HCT116 (cell line): Measurements from ENCODE around the gene DNAAF1. TPM values are rescaled to one million over a fixed set of nuclear protein-coding genes. Genes with fewer than 3 reads are reported as not detected.

Source experiments
- ATAC-seq: fragments of 200-7000 bp; cut with Tn5 transposase; 2 replicates; pipeline ENCODE4 v1.9.1; 2020; ENCODE audit warnings: mild to moderate bottlenecking, moderate library complexity
- BruUV-seq: library from RNA; stranded (reverse); fragments of 400-500 nt; replicated peaks from 2 replicates; lab custom pipeline; 2021; lab: Mats Ljungman, UMichigan
- CTCF ChIA-PET: fragments of 300-600 bp; sonication (Branson Sonifier 250); formaldehyde crosslinking; loops from one replicate; lab custom pipeline; 2021; ENCODE audit warnings: antibody characterized with exemption; lab: Charles Lee
- POLR2A ChIA-PET: fragments of 300-600, 350-600 bp; sonication (Branson Sonifier 250); formaldehyde crosslinking; loops from one replicate; lab custom pipeline; 2021; ENCODE audit warnings: antibody characterized with exemption; lab: Charles Lee
- RAD21 ChIA-PET, 2 experiments: fragments of 300-600 bp; sonication (Branson Sonifier 250); formaldehyde crosslinking; loops; one replicate each; lab custom pipeline; 2023; ENCODE audit warnings: low total read pairs in 2 of 2; ENCODE audit not compliant: uncharacterized antibody in 2 of 2, unreplicated experiment in 2 of 2, low non-redundant PET in 1 of 2; lab: Charles Lee
- DNase-seq: peaks from one replicate; pipeline ENCODE4 v3.0.0-alpha.2; 2010; ENCODE audit warnings: low read depth, low spot score
- H2AFZ ChIP-seq: fragments of 200-600 bp; shearing (Covaris generic), sonication (generic); 2 replicates; pipeline ENCODE4 v1.6.1; 2017; ENCODE audit warnings: low read depth, mixed run types, mixed read lengths, antibody characterized with exemption, low read length; ENCODE audit not compliant: poor library complexity, severe bottlenecking
- H3K27ac ChIP-seq: 2 replicates; pipeline ENCODE4 v1.5.1; 2012; ENCODE audit warnings: low read depth, low read length
- H3K27me3 ChIP-seq: fragments of 200-600 bp; sonication (generic); 2 replicates; pipeline ENCODE4 v1.6.1; 2016; ENCODE audit warnings: mixed run types, low read length, mixed read lengths; ENCODE audit not compliant: insufficient read depth
- H3K36me3 ChIP-seq, 2 experiments: fragments of 200-500 bp in 1 of 2; fragments of 200-600 bp in 1 of 2; sonication (Bioruptor generic) in 1 of 2; sonication (generic) in 1 of 2; 2 replicates each; pipeline versions ENCODE4 v1.5.1 to v1.6.1; 2014 to 2016; ENCODE audit warnings: low read length in 2 of 2, inconsistent platforms in 1 of 2, mixed read lengths in 1 of 2, mixed run types in 1 of 2; ENCODE audit not compliant: insufficient read depth in 2 of 2, control insufficient read depth in 1 of 2
- H3K4me1 ChIP-seq, 2 experiments: fragments of 200-600 bp in 1 of 2; sonication (generic) in 1 of 2; 2 replicates each; pipeline versions ENCODE4 v1.5.1 to v1.6.1; 2012 to 2017; ENCODE audit warnings: low read length in 2 of 2, inconsistent platforms in 1 of 2, mild to moderate bottlenecking in 1 of 2, mixed read lengths in 1 of 2, mixed run types in 1 of 2, moderate library complexity in 1 of 2; ENCODE audit not compliant: insufficient read depth in 2 of 2, control insufficient read depth in 1 of 2
- H3K4me2 ChIP-seq: fragments of 200-600 bp; sonication (generic); 2 replicates; pipeline ENCODE4 v1.6.1; 2017; ENCODE audit warnings: mixed run types, low read length, mixed read lengths
- H3K4me3 ChIP-seq, 2 experiments: fragments of 200-600 bp in 1 of 2; sonication (generic) in 1 of 2; replicated peaks in 1 of 2; 2 replicates each; pipeline ENCODE4 v1.5.1; 2011 to 2016; ENCODE audit warnings: low read length in 2 of 2, control low read depth in 1 of 2, low read depth in 1 of 2, mild to moderate bottlenecking in 1 of 2, mixed read lengths in 1 of 2, mixed run types in 1 of 2
- H3K79me2 ChIP-seq: fragments of 200-600 bp; sonication (generic); 2 replicates; pipeline ENCODE4 v1.6.1; 2017; ENCODE audit warnings: mild to moderate bottlenecking, mixed run types, low read length, moderate library complexity, mixed read lengths; ENCODE audit not compliant: insufficient read depth
- H3K9ac ChIP-seq: fragments of 200-600 bp; sonication (generic); 2 replicates; pipeline ENCODE4 v1.6.1; 2016; ENCODE audit warnings: low read length, mixed read lengths
- H3K9me2 ChIP-seq: fragments of 200-600 bp; sonication (generic), shearing (Covaris generic); 2 replicates; pipeline ENCODE4 v1.6.1; 2017; ENCODE audit warnings: mixed run types, mild to moderate bottlenecking, moderate library complexity; ENCODE audit not compliant: insufficient read depth
- H3K9me3 ChIP-seq, 2 experiments: fragments of 200-500 bp in 1 of 2; fragments of 200-600 bp in 1 of 2; sonication (Bioruptor generic) in 1 of 2; sonication (generic) in 1 of 2; 2 replicates each; pipeline ENCODE4 v1.6.1; 2014 to 2017; ENCODE audit warnings: low read length in 2 of 2, mixed read lengths in 2 of 2, inconsistent platforms in 1 of 2, low read depth in 1 of 2, mild to moderate bottlenecking in 1 of 2, mixed run types in 1 of 2, moderate library complexity in 1 of 2; ENCODE audit not compliant: control insufficient read depth in 1 of 2, insufficient read depth in 1 of 2
- H4K20me1 ChIP-seq: fragments of 200-600 bp; sonication (generic), shearing (Covaris generic); 2 replicates; pipeline ENCODE4 v1.6.1; 2017; ENCODE audit warnings: mixed run types, mild to moderate bottlenecking, moderate library complexity; ENCODE audit not compliant: insufficient read depth
- CTCF ChIP-seq, 3 experiments: fragments of 200-600 bp in 1 of 3; sonication (generic) in 1 of 3; IDR thresholded peaks in 2 of 3; conservative IDR thresholded peaks in 1 of 3; 2 replicates each; pipeline ENCODE4 v1.5.1; 2012 to 2017; ENCODE audit warnings: low read depth in 2 of 3, low read length in 2 of 3, antibody characterized with exemption in 1 of 3, borderline replicate concordance in 1 of 3, control low read depth in 1 of 3, mild to moderate bottlenecking in 1 of 3, mixed read lengths in 1 of 3, mixed run types in 1 of 3, moderate library complexity in 1 of 3; ENCODE audit not compliant: insufficient read depth in 1 of 3
- EGR1 ChIP-seq: IDR thresholded peaks from 2 replicates; pipeline ENCODE4 v1.6.1; 2012; ENCODE audit warnings: low read depth
- ELF1 ChIP-seq: IDR thresholded peaks from 2 replicates; pipeline ENCODE4 v1.6.1; 2012; ENCODE audit warnings: low read depth, borderline replicate concordance
- EZH2 ChIP-seq: fragments of 200-600 bp; sonication (generic); IDR thresholded peaks from 2 replicates; pipeline ENCODE4 v1.6.1; 2017; ENCODE audit warnings: antibody characterized with exemption, mixed run types
- EZH2phosphoT487 ChIP-seq: fragments of 200-600 bp; IDR thresholded peaks from 2 replicates; pipeline ENCODE4 v1.6.1; 2018; ENCODE audit warnings: antibody characterized with exemption, borderline replicate concordance
- JUND ChIP-seq: IDR thresholded peaks from 2 replicates; pipeline ENCODE4 v1.6.1; 2012
- MAX ChIP-seq: IDR thresholded peaks from 2 replicates; pipeline ENCODE4 v1.6.1; 2012
- POLR2AphosphoS5 ChIP-seq: IDR thresholded peaks from 2 replicates; pipeline ENCODE4 v1.6.1; 2011; ENCODE audit warnings: mild to moderate bottlenecking, low read depth, low read length, moderate library complexity
- RAD21 ChIP-seq: IDR thresholded peaks from 2 replicates; pipeline ENCODE4 v1.6.1; 2012; ENCODE audit warnings: low read depth, mild to moderate bottlenecking
- SIN3A ChIP-seq: IDR thresholded peaks from 2 replicates; pipeline ENCODE4 v1.6.1; 2012; ENCODE audit warnings: low read depth
- SP1 ChIP-seq: IDR thresholded peaks from 2 replicates; pipeline ENCODE4 v1.6.1; 2012; ENCODE audit warnings: low read depth
- SRF ChIP-seq: IDR thresholded peaks from 2 replicates; pipeline ENCODE4 v1.6.1; 2012; ENCODE audit warnings: low read depth
- TCF7L2 ChIP-seq: IDR thresholded peaks from 2 replicates; pipeline ENCODE4 v1.7.0; 2011; ENCODE audit warnings: borderline replicate concordance, inconsistent platforms; ENCODE audit not compliant: insufficient read depth, insufficient read length; ENCODE audit errors: extremely low read depth
- YY1 ChIP-seq: IDR thresholded peaks from 2 replicates; pipeline ENCODE4 v1.6.1; 2011; ENCODE audit warnings: low read length, low read depth, moderate library complexity, mild to moderate bottlenecking; ENCODE audit not compliant: insufficient replicate concordance; ENCODE audit errors: extremely low read depth
- ZFX ChIP-seq: fragments of 450-650 bp; IDR thresholded peaks from 2 replicates; pipeline ENCODE4 v1.6.1; 2017
- intact Hi-C: fragments of 100-400 bp; cut with micrococcal nuclease; formaldehyde crosslinking; loops from 2 replicates; pipeline ENCODE4 v1.10.0; 2022
- total RNA-seq: library from RNA; stranded (reverse); gene quantifications from one replicate; pipeline ENCODE4 v1.2.1, GENCODE V29; 2021; ENCODE audit not compliant: unreplicated experiment

The DNAAF1 gene
- total RNA-seq, 1 experiment from 2014 or later: 0.30 TPM

GRCh38 chr16:84156342-84156784 lies 11.3 kb downstream of the DNAAF1 start:
- no peaks in the 10 kb centered on the region for H4K20me1 ChIP-seq
- no peak overlapping the region for H3K4me3 ChIP-seq
- CTCF ChIA-PET: interaction anchor here (1.1 to 1.8 kb wide), 2 partner anchors 9 to 31 kb away, joined by 6 to 8 read pairs; partner anchors contain the start of gene TAF1C
- H3K4me2 ChIP-seq: no peak overlapping the region
- RAD21 ChIA-PET: no interaction called here
- H3K79me2 ChIP-seq: no peaks in the 10 kb centered on the region
- no peak overlapping the region for H2AFZ ChIP-seq
- POLR2A ChIA-PET: no interaction called here
- no TSS peak for BruUV-seq
- H3K9ac ChIP-seq: no peak overlapping the region
- no peaks in the 10 kb centered on the region for H3K36me3 ChIP-seq
- intact Hi-C loops: no loop called here
- DNase-seq: no peak
- H3K4me1 ChIP-seq: peaks cover 0 to 10% of the 10 kb centered on the region in 2 experiments; a peak in 2 of 4 replicates
- no peaks in the 10 kb centered on the region for H3K9me2 ChIP-seq
- no peaks in the 10 kb centered on the region; a peak in 1 of 4 replicates for H3K9me3 ChIP-seq
- H3K27ac ChIP-seq: no peak overlapping the region
- ATAC-seq: peak; percentile 60
- TF ChIP-seq EZH2 (no peak), MAX (0 out of 2 replicates have a peak, but pooled peaks have one; percentile 13), YY1 (no peak), CTCF (IDR thresholded peaks at IDR 0.05 in 2 of 3, conservative IDR thresholded peaks at IDR 0.05 in 1 of 3; ENCODE audit: borderline replicate concordance in 1 of 3, insufficient read depth in 1 of 3, low read depth in 2 of 3, low read length in 2 of 3) (0 out of 6 replicates have a peak, but pooled peaks of 1 of the 3 experiments have one; percentile 17), ZFX (no peak), SRF (no peak), JUND (no peak), TCF7L2 (no peak), RAD21 (no peak), EZH2phosphoT487 (no peak), EGR1 (no peak), SP1 (no peak), SIN3A (no peak), POLR2AphosphoS5 (no peak), ELF1 (no peak)
- H3K27me3 ChIP-seq: peaks cover 7% of the 10 kb centered on the region; the same call in 1 of the 2 replicates
